Keratinocyte (primary cell): Measurements from ENCODE around the gene PHAF1.

Experiments used
- EZH2 ChIP-seq: IDR thresholded peaks from one replicate; pipeline ENCODE4 v1.6.1; 2012; ENCODE audit warnings: inconsistent platforms, mild to moderate bottlenecking, low read length, moderate library complexity
- TF ChIP-seq, protein P1 (sequence below), 3 experiments: IDR thresholded peaks in 1 of 3; conservative IDR thresholded peaks in 1 of 3; optimal IDR thresholded peaks in 1 of 3; 2 replicates in 2 of 3; 3 replicates in 1 of 3; pipeline versions ENCODE3 to v1.5.1; 2011; ENCODE audit warnings: low read length in 3 of 3, mild to moderate bottlenecking in 3 of 3, moderate library complexity in 2 of 3, control low read depth in 1 of 3, inconsistent platforms in 1 of 3; ENCODE audit not compliant: insufficient read depth in 2 of 3; ENCODE audit errors: extremely low read depth in 1 of 3

DNA sequence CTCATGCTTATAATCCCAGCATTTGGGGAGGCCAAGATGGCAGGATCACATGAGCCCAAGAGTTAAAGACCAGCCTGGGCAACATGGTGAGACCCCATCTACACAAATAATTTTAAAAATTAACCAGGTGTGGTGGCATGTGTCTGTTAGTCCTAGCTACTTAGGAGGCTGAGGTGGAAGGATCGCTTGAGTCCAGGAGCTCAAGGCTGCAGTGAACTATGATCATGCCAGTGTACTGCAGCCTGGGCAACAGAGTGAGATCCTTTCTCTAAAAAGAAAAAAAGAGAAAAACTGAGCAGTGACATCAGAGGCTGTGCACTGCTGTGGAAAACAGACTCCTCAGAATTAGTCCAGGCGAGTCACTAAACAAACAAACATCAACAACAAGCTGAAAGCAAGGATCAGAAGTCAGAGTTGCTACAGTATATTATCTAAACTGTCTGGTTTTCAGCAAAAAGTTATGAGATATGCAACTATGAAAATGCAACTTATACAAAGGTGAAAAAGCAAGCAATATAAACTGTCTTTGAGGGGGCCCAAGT, 41.5 kb upstream of the PHAF1 start:
- TF ChIP-seq EZH2 = no peak
- TF ChIP-seq, protein P1, sequence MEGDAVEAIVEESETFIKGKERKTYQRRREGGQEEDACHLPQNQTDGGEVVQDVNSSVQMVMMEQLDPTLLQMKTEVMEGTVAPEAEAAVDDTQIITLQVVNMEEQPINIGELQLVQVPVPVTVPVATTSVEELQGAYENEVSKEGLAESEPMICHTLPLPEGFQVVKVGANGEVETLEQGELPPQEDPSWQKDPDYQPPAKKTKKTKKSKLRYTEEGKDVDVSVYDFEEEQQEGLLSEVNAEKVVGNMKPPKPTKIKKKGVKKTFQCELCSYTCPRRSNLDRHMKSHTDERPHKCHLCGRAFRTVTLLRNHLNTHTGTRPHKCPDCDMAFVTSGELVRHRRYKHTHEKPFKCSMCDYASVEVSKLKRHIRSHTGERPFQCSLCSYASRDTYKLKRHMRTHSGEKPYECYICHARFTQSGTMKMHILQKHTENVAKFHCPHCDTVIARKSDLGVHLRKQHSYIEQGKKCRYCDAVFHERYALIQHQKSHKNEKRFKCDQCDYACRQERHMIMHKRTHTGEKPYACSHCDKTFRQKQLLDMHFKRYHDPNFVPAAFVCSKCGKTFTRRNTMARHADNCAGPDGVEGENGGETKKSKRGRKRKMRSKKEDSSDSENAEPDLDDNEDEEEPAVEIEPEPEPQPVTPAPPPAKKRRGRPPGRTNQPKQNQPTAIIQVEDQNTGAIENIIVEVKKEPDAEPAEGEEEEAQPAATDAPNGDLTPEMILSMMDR (optimal IDR thresholded peaks at IDR 0.05 in 1 of 3, IDR thresholded peaks at IDR 0.05 in 1 of 3, conservative IDR thresholded peaks at IDR 0.05 in 1 of 3; ENCODE audit: extremely low read depth in 1 of 3, insufficient read depth in 2 of 3, low read length in 3 of 3) = no peak
